GM19351 (cell line): ENCODE data around the gene NCOA1.
A peak's percentile ranks its signal among the peaks of the same experiment; 100 is the strongest.
"Not testable (repeated sequence)": the region's sequence is repeated elsewhere in the genome, so short reads cannot be mapped to it uniquely, and the experiment has no call there.

Experiments
- ATAC-seq: cut with Tn5 transposase; IDR thresholded peaks from one replicate; pipeline ENCODE4 v1.9.1; 2021; ENCODE audit warnings: mild to moderate bottlenecking, moderate library complexity; ENCODE audit not compliant: unreplicated experiment

Gene NCOA1

DNA sequence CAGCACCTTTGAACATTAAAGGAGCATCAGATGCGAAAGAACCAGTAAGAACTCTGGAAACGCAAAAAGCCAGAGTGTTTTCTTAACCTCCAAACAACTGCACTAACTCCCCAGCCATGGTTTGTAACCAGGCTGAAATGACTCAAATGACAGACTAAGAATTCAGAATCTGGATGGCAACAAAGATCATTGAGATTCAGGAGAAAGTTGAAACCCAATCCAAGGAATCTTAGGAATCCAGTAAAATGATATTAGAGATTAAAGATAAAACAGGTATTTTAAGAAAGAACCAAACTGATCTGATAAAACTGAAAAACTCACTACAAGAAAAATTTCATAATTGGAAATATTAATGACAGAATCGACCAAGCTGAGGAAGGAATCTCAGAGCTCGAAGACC, 185.4 kb downstream of the NCOA1 start:
- no peak for ATAC-seq

DNA sequence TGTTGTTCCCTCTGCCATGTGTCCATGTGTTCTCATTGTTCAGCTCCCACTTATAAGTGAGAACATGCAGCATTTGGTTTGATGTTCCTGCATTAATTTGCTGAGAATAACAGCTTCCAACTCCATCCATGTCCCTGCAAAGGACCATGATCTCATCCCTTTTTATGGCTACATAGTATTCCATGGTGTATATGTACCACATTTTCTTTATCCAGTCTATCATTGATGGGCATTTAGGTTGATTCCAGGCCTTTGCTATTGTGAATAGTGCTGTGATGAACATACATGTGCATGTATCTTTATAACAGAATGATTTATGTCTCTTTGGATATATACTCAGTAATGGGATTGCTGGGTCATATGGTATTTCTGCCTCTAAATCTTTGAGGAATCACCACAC, 187.0 kb downstream of the NCOA1 start:
- ATAC-seq, result not testable (repeated sequence)

DNA sequence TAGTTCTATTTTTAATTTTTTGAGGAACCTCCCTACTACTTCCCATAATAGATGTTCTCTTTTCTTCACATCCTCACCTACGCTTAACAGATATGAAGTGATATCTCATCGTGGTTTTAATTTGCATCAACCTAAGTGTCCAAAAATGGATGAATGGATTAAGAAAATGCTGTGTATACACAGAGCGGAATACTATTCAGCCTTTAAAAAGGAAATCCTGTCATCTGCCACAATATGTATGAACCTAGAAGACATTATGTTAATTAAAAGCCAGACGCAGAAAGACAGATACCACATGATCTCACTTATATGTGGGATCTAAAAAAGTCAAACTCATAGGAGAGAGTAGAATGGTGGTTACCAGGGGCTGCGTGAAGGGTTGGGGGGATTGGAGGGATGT, 189.1 kb downstream of the NCOA1 start:
- no peak for ATAC-seq

GRCh38 chr2:24682304-24682703, 191.2 kb downstream of the NCOA1 start:
- no peak for ATAC-seq

DNA sequence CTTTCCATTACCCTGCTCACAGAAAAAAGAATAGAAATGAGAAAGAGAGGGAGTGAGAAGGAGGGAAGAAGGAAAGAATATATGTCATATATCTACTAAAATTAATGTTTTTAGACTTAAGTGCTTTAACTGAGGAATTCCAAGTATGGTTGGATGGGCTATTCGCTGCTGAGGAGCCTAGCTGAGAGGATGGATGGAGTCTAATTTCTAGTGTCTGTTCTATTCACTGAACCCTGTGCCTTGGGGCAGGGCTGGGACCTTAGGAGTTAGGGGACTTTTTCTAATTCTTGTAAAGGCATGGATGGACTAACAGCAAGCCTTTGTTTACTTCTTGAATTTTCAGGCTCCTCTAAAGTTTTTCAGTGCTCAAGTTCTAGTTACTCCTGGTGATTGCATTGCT, 192.4 kb downstream of the NCOA1 start:
- no peak for ATAC-seq

- ATAC-seq, result no peak
Observed at GRCh38 chr2:24690524-24690923, 199.5 kb downstream of the NCOA1 start.

GRCh38 chr2:24691806-24692205, 200.8 kb downstream of the NCOA1 start:
- ATAC-seq, result no peak

DNA sequence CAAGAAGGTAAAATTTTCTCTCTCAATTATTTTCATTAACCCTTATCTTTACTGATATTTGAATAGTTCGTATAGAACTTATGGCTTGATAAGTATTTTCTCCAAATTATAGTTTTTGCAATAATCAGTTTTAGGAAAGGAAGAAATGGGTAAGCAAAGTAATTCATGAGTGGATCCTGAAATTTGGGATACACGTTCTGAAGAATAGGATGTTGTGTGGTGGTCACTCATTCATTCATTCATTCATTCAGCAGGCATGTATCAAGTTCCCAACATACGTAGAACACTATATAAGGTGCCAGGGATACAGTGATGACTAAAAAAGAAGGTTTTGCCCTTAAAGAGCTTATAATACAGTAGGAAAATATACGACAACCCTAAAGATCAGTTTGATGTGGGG, 206.7 kb downstream of the NCOA1 start:
- ATAC-seq, result no peak

- no peak for ATAC-seq
Observed at GRCh38 chr2:24702800-24703199, 211.7 kb downstream of the NCOA1 start.

DNA sequence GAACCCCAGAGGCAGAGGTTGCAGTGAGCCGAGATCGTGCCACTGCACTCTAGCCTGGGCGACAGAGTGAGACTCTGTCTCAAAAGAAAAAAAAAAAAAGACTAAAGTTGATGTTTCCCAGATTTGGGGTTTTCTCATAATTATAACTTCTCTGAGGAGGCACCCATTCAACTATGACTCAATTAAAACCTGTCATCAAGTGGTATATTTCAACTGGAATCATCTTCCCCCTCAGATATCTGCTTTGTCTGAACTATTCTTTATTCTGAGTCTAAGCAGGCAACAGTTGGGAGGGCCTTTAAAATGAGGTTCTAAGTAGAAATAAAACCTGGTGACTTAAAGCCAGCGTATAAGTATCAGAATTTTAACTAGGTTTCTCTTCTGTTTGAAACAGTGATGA, 213.6 kb downstream of the NCOA1 start:
- ATAC-seq, result no peak

GRCh38 chr2:24707143-24707542, 216.1 kb downstream of the NCOA1 start:
- ATAC-seq, result no peak

DNA sequence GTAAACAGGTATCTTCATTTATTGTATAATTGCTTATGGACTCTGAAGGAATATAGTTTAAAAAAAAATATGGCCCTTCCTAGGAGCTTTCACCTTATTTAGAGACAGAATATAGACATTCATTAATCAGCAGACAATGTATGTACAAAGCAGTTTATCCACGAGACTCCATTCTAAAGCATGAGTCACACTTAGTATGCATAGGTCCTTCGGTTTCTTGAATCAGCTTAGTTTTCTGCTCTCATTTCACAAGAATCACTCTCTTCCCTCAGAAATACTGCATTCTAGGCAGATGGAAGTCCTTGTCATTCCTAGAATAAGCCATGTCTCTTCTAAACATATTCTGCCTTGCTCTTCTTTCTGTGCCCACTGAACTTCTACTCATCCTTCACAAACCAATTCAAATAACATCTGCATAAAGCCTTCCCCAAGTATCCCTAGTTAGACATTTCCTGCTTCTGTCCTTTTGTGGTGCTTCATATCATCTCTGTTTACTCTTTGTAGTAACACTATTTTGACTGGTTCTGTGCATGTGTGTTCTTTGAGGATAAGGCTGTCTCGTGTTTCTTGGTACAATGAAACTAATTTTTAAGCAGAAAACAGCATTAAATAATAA, 217.6 kb downstream of the NCOA1 start:
- no peak for ATAC-seq

DNA sequence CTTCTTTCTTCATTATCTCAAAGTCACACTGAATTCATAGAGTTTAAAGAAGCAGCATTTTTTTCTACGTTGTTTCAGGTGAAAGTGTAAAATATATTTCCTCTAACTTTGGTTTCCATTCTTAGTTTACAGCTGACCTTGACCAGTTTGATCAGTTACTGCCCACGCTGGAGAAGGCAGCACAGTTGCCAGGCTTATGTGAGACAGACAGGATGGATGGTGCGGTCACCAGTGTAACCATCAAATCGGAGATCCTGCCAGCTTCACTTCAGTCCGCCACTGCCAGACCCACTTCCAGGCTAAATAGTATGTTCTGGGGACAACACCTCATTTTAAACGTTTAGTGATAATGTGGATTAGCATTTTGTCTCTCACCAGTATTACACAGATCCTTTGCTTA, 219.8 kb downstream of the NCOA1 start:
- ATAC-seq, result no peak

DNA sequence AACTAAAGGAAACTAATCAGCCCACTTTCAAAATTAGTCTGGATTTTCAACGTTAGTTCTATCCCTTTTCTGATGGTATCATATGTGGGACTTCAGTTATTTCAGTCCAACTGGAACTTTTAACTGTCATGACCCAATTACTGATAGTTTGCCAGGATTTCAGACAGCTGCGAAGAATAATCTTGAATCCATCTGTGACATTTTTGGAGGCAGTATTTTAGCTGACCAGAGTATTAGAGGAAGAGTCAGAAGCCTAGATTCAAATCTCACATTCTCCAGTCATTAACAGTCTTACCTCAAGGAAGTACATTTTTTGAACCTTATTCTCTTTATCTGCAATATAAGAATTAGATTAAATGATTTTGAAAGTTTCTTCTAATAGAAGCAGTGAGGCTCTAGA, 220.8 kb downstream of the NCOA1 start:
- no peak for ATAC-seq

DNA sequence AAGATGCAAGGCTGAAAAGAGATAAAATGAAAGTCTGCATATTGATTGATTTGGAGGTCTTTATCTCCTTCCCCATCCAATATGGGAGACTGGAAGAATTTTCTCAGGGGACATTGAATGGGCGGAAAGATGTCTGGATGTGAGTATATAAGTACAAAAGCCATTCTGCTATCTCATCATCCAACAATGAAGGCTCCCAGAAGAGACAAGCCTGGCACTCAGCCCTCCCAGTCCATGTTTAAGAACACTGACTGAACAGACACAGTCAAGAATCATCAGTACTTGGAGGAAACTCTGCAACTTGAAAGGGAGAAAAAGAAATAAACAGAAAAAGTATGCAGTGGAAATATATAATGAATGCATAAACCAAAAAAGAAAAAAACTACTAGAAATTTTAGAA, 221.2 kb downstream of the NCOA1 start:
- no peak for ATAC-seq

DNA sequence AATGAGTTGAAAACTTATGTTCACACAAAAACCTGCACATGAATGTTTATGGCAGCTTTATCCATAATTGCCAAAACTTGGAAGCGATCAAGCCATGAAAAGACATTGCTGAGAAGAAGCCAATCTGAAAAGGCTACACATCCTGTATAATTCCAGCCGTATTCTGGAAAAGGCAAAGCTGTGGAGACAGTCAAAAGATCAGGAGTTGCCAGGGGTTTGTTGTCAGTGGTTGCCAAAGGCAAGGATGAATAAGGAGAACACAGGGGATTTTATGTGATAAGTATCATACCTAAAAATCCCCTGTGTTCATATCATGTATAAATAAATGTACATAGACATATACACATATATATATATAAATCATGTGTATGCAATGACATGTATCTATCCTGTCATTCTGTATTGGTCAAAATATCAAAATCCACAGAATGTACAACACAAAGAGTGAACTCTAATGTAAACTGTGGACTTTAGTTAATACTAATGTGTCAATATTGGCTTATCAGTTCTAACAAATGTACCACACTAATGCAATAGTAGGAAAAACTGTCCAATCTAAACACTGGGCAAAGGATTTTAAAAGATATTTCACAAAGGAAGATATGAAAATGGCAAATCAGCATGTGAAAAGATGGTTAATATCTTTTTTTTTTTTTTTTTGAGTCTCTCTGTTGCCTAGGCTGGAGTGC, 226.4 kb downstream of the NCOA1 start:
- no peak for ATAC-seq

GRCh38 chr2:24720310-24720709, 229.3 kb downstream of the NCOA1 start:
- ATAC-seq, result peak; percentile 91

GRCh38 chr2:24721470-24721869, 230.4 kb downstream of the NCOA1 start:
- ATAC-seq, result no peak

DNA sequence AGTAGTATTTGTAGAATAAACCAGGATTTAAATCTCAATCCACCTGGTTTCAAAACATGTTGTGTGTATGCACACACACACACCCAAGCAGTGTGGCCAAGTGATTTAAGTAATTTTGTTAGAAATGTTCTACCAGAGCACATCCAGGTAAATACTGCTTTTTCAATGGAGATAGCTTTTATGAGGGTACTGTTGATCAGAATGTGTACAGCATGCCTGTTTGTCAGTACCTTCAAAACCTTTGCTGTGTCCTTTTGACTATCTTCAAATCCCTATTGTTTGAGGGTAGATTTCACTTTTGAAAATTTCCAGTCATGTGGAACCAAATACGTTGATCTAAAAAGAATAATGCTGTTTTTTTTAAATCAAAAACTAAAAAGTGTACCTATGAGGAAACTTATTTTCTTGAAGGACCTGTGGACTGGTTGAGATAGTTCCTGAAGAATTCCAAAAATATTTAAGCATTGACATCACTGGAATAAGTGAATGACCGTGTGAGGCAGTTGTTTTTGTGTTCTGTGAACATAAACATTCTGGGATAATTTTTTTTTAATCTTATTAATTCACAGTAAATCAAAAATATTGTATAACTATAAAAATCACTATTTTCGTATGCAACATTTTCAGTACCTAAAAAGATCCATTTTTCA, 231.2 kb downstream of the NCOA1 start:
- no peak for ATAC-seq

GRCh38 chr2:24723191-24723590, 232.1 kb downstream of the NCOA1 start:
- no peak for ATAC-seq

DNA sequence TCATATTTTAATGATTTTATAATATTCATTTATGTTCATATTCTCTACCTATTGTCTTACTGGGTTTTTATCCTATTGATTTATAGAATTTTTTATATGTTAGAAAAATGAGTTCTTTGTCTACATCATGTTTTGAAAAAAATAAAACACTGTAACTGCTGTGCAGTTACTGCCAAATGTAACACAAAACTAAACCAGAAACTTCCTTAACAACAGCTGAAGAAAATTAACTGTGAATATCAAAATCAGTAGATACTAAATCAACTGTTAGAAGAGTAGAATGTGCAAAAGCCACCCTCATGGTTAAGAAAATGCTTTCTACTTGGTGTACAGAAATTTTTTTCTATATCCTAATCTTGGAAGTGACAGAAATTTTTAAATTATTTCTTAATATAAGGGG, 232.6 kb downstream of the NCOA1 start:
- ATAC-seq, result no peak

DNA sequence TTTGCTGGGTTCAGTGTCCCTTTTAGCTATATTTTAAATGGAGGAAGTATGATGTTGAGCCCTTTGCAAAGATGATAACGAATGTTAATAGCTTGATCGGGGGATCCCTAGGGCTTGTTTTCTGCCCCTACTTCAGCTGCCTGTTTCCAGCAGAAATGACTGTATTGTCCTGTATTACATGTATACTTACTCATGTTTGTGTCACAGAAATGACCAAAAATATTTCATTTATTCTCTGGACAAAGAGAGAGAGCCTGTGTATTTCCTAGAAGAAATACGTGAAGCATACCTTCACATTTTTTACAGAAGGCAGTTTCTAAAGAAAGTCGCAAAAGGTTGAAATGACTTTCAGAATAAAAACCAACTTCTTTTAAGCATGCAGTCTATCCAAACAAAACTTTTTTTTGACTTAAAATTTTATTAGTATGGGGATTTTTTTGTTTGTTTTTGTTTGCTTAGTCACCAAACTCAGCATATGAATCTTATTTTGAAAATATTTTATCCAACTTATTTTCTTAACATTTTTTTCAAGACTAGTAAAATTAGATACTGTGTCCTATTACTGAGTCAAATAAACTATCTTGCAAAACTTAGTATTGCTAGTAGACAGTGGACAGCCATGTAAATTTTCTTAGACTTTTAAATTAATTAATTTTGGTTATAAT, 233.2 kb downstream of the NCOA1 start:
- no peak for ATAC-seq
